ENCODE results near the gene ZCCHC14. TPM values are rescaled to one million over a fixed set of nuclear protein-coding genes. Genes with fewer than 3 reads are reported as not detected.
A peak's percentile ranks its signal among the peaks of the same experiment; 100 is the strongest.

ZCCHC14 gene
- total RNA-seq, 1 donor from 2014 or later = 28.0 TPM

DNA sequence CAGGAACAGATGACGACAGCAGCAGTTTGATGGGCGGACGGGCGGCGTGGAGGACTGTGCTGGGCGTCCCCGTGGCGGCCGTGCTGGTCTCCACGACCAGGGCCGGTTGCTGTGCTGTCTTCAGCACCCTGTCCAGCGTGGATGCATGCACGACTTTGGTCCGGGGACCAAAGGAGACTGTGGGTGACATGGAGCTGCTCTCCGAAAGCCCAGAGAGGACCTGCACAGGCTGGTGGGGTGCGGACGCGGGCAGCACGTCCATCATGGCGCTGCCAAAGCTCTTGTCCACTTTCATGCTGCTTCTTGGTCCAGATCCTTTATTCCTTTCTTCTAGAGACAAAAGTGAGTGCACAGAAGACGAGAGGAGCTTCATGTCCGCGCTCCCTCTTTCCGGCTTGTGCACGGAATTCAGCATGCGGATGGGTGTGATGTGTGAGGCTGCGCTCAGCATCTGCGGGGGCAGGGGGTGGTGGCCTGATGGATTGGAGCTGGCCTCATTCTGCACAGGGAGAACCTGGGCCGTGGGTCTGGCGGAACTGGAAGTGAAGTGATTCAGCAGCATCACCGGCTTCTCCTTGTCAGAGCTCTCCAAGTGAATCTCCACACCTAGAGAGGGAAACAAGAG is 80.3 kb downstream of the ZCCHC14 start:
- Mint-ChIP-seq H3K27me3 (ENCODE audit: low read depth) (no peaks in the 10 kb centered on the region), H3K36me3 (ENCODE audit: low read depth) (peaks cover 30% of the 10 kb centered on the region), H3K27ac (ENCODE audit: unreplicated experiment) (no peak overlapping the region), H3K4me1 (ENCODE audit: low read depth) (peaks cover 7% of the 10 kb centered on the region), H3K9me3 (ENCODE audit: low read depth) (no peaks in the 10 kb centered on the region), H3K4me3 (ENCODE audit: unreplicated experiment) (no peak overlapping the region)
- TF ChIP-seq, protein P1, sequence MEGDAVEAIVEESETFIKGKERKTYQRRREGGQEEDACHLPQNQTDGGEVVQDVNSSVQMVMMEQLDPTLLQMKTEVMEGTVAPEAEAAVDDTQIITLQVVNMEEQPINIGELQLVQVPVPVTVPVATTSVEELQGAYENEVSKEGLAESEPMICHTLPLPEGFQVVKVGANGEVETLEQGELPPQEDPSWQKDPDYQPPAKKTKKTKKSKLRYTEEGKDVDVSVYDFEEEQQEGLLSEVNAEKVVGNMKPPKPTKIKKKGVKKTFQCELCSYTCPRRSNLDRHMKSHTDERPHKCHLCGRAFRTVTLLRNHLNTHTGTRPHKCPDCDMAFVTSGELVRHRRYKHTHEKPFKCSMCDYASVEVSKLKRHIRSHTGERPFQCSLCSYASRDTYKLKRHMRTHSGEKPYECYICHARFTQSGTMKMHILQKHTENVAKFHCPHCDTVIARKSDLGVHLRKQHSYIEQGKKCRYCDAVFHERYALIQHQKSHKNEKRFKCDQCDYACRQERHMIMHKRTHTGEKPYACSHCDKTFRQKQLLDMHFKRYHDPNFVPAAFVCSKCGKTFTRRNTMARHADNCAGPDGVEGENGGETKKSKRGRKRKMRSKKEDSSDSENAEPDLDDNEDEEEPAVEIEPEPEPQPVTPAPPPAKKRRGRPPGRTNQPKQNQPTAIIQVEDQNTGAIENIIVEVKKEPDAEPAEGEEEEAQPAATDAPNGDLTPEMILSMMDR (IDR thresholded peaks at IDR 0.05) = no peak
- DNase-seq (ENCODE audit: low spot score) = peak; percentile 82

DNA sequence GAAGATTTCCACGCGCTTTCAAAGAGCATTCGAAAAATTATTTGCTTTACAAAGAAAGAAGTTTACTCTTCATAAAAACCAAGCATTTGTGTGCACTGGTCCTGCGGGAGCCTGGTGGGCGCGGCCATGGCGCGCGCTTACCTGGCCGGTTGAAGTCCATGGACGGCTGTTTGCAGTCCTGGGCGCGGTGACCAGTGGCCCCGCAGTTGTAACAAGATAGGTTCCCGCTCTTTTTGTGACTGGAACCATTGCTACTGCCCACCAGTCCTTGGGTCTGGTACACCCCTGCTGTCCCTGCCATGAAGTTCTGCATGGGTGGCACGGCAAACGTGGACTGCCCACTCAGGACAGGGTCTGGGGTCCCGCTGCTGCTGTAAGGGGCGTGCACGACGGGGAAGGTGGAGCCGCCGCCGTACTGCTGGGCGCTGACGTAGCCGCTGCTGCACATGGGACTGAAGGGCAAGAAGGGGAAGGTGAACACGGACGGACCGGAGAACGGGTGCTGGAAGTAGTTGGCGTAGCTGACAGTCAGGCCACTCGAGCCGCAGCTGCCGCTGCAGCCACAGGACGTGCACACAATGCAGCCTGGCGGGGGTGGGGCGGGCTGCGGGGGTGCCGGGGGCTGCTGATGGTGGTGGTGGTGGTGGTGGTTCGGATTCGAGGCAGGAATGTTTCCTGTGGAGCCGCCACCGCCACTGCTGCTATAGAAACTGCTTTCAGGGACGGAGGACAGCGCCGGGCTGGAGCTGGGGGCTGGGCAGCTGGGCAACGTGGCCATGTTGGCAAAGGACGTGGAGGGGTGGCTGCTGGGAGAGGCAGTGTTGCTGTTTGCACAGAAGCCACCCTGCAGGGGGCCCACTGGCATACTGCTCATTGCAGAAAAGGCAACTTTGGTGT is 81.2 kb downstream of the ZCCHC14 start:
- H3K4me3 Mint-ChIP-seq (ENCODE audit: unreplicated experiment) = no peak overlapping the region
- H3K27ac Mint-ChIP-seq (ENCODE audit: unreplicated experiment) = no peak overlapping the region
- peaks cover 32% of the 10 kb centered on the region for H3K36me3 Mint-ChIP-seq (ENCODE audit: low read depth)
- no peaks in the 10 kb centered on the region for H3K9me3 Mint-ChIP-seq (ENCODE audit: low read depth)
- H3K4me1 Mint-ChIP-seq (ENCODE audit: low read depth) = peaks cover 13% of the 10 kb centered on the region
- H3K27me3 Mint-ChIP-seq (ENCODE audit: low read depth) = no peaks in the 10 kb centered on the region
- TF ChIP-seq, protein P1 (IDR thresholded peaks at IDR 0.05) = no peak
- DNase-seq (ENCODE audit: low spot score) = peak; percentile 86

GRCh38 chr16:87410968-87411367 is 81.9 kb downstream of the ZCCHC14 start:
- Mint-ChIP-seq H3K4me1 (ENCODE audit: low read depth) (peaks cover 14% of the 10 kb centered on the region), H3K27ac (ENCODE audit: unreplicated experiment) (no peak overlapping the region), H3K9me3 (ENCODE audit: low read depth) (no peaks in the 10 kb centered on the region), H3K4me3 (ENCODE audit: unreplicated experiment) (no peak overlapping the region), H3K27me3 (ENCODE audit: low read depth) (no peaks in the 10 kb centered on the region), H3K36me3 (ENCODE audit: low read depth) (peaks cover 32% of the 10 kb centered on the region)
- TF ChIP-seq, protein P1 (IDR thresholded peaks at IDR 0.05) = peak; percentile 33
- peak; percentile 75 for DNase-seq (ENCODE audit: low spot score)

DNA sequence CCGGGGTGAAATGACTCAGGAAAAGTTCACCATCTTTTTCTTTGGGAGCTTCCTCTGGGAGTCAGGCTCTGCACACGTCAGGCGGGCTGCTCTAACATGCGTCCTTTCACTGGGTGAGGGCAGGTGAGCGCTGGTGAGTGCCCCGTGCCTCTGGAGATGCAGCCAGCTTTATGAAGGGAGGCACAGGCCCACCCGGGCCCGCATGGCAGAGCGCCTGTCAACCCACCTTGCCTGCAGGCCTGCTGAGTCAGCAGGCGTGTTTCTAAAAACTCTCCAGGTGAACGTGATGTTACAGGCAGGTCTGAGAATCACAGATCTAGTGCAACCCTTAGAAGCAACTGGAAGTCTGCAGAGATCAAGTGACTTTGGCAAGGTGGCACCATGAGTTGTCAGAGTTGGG is 82.3 kb downstream of the ZCCHC14 start:
- peak; percentile 90 for DNase-seq (ENCODE audit: low spot score)
- Mint-ChIP-seq H3K4me1 (ENCODE audit: low read depth) (peaks cover 14% of the 10 kb centered on the region), H3K27ac (ENCODE audit: unreplicated experiment) (no peak overlapping the region), H3K4me3 (ENCODE audit: unreplicated experiment) (no peak overlapping the region), H3K9me3 (ENCODE audit: low read depth) (no peaks in the 10 kb centered on the region), H3K27me3 (ENCODE audit: low read depth) (no peaks in the 10 kb centered on the region), H3K36me3 (ENCODE audit: low read depth) (peaks cover 34% of the 10 kb centered on the region)
- TF ChIP-seq, protein P1 (IDR thresholded peaks at IDR 0.05) = no peak

GRCh38 chr16:87409781-87410180 is 83.0 kb downstream of the ZCCHC14 start:
- Mint-ChIP-seq H3K4me1 (ENCODE audit: low read depth) (peaks cover 14% of the 10 kb centered on the region), H3K4me3 (ENCODE audit: unreplicated experiment) (no peak overlapping the region), H3K36me3 (ENCODE audit: low read depth) (peaks cover 35% of the 10 kb centered on the region)

More at GRCh38 chr16:87409781-87410180, 83.0 kb downstream of the ZCCHC14 start:
- Mint-ChIP-seq H3K9me3 (ENCODE audit: low read depth) (no peaks in the 10 kb centered on the region), H3K27me3 (ENCODE audit: low read depth) (no peaks in the 10 kb centered on the region), H3K27ac (ENCODE audit: unreplicated experiment) (no peak overlapping the region)
- peak; percentile 42 for DNase-seq (ENCODE audit: low spot score)
- TF ChIP-seq, protein P1 (IDR thresholded peaks at IDR 0.05) = no peak
